Cerebellar cortex (tissue), 1 donor: Measurements from ENCODE around the gene TOMM40L.

Experiments
- DNase-seq: peaks from one replicate; pipeline ENCODE4 v3.0.0-alpha.2; 2015; ENCODE audit warnings: low spot score

Gene TOMM40L

DNA sequence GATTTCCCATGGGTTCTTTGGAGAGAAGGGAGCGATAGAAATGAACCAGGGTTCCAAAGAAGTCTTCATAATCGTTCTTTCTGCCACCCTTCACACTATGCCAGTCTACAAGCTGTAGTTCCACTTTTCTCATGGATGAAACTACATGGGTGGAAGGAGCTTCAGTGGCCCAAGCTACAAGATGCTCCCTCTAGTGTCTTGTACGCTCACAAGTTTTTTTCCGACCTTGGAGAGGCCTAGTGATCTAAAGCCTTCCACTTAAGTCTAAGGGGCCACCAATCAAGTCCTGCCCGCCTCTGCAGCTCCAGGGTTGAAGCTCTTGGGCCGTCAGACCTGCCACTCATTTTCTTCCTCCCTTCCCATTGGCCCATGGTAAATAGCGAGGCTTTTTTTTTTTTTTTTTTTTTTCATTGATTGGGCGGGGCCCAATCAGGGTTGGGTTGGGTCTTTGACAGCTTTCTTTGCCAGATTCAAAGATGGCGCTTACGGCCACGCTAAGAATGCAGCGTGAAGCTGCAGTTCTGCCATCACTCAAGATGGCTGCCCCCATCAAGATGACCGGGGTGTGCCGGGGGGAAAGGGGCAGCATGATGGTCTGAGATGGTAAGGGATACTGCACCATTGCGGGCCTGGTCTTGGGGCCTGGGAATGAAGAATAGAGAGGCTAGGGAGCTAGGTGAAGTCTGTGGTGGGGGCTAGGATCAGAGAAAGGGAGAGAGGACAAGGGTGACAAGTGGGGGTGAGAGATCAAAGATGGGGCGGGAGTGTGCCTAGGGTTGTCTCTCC lies at the start of gene TOMM40L:
Gene TOMM40L, plus strand, starts transcription at position 527 of the 786 bp plus-strand sequence. CDS start 430 bp downstream, outside the sequence.
- DNase-seq, result peak; percentile 100

DNA sequence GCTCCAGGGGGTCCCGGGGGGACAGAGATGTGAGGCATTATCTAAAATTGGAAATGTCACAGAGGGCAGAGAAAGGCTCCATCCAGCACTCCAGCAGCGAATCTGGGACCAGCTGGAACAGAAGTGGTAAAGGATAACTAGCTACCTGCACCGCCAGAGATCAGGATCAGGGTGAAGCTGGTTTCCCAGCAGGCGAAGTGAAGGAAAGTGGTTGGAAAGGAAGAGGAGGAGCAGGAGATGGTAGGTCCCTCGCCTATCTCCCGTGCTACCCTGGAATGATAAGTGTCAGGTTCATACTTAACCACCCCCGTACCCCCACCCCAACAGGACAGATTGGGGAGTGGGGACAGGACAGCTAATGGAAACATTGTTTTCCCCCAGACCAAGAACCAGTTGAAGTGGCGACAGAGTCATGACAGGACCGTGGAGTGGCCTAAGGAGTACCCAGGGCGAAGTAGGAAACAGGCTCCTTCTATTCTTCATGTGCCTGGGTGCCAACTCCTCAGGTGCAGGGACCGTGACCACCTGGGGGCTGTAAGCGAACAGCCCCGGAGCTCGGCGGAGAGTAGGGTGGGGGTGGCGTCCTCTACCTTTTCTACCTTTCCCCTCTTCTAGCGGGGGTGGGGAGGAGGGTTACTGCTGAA lies 49.3 kb upstream of the TOMM40L start:
- DNase-seq, result no peak

DNA sequence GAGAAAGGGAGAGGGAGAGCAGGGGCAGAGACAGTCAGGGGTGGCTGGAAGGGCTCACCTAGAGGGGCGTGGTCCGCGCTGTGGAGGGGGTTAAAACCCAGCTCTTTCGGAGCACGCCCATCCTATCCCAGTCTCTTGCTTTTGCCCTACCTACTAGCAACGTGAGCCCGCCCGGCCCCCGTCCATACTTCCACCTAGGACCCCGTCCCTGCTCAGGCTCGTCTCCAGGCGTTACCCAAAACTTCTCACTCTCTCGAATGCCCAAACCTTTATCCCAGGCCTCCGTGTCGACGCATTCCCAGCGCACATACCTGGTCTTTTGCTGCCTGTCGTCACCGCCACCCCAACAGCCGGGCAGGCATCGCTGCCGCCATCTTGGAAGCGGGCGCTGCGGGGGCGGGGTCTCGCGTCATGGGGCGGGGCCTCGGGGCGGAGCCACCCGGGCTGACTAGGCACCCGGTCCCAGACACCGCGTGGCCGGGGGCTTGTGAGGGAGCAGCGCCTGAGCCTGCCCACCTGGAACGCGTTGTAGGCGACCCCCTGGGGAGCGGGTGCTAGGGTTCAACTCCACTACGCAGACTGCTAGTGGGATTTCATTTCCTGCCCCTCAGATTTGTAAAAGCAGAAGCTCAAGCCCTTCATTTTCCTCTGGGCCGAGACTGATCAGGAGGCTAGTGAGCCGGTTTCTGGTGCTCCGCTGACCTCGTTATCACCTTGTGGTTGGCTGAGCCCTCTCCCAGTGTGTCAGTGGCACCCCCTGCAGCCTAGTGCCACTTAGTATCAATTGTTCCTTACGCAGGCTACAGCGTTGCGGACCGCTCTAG lies 48.5 kb upstream of the TOMM40L start, which contains the start of gene B4GALT3:
Gene B4GALT3, minus strand, starts transcription at position 396 of the 824 bp plus-strand sequence. CDS start 1,447 bp downstream, outside the sequence.
- peak; percentile 84 for DNase-seq

DNA sequence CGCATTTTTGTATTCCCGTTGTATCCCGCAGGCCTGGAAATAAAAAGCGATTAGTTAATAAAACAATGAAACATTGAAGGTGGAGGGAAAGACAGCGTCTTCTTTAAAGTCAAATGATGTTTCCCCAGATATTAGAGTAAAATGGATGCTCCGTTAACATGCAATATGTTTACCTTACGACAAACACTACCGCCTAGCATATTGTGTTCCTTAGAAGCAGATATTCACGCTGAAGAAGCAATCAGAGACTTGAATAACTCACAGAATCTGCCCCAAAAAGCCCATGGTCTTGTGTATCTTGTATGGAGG lies 48.0 kb upstream of the TOMM40L start:
- DNase-seq, result no peak

DNA sequence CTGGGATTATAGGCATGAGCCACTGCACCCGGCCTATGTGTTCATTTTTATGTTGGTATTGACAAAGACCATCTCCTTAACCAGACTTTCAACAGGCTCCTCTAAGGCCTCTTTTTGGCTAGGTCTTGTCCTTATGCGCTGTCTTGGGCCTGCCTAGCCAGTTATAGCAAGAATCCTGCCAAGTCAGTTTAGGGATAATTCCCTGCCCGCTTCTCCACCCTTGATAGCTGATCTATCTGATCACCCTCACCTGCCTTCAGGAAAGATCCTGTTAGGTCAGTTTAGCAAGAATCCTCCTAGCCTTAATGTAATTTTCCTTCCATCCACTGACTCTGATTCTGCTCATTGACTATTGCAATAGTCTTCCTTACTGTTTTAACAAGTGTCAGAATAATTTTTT lies 46.2 kb upstream of the TOMM40L start:
- DNase-seq, result no peak

DNA sequence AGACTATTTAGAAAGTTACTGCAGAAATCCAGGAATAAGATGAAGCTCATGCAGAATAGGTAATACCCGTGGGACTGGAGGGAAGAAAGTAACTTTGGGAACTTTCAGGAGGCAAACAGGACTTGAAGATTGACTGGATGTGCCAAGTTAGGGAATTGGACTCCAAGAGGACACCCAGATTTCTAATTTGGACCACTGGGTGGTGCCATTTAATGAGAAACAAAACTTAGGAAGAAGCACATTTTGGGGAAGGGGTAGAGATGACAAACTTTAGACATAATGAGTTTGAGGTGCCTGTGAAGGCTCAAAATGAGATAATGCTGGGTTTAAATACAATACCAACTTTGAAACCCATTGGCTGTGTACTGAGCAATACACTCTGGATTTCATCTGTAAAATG lies 45.2 kb upstream of the TOMM40L start:
- DNase-seq, result peak; percentile 28

DNA sequence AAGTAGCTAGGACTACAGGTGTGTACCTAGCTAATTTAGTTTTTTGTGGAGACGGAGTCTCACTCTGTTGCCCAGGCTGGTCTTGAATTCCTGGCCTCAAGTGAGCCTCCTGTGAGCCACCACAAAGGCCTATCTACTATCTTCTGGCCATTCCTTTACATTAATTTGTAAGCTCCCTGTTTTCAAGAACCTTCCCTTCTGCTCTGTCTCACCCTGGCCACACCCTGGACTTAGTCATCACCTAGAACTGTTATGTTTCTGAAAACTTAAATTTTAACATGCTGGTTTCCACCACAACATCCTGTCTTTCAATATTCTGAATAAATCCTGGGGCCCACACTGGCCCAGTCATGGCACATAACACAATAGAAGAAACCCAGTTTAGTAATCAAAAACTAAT lies 43.6 kb upstream of the TOMM40L start:
- DNase-seq, result no peak

DNA sequence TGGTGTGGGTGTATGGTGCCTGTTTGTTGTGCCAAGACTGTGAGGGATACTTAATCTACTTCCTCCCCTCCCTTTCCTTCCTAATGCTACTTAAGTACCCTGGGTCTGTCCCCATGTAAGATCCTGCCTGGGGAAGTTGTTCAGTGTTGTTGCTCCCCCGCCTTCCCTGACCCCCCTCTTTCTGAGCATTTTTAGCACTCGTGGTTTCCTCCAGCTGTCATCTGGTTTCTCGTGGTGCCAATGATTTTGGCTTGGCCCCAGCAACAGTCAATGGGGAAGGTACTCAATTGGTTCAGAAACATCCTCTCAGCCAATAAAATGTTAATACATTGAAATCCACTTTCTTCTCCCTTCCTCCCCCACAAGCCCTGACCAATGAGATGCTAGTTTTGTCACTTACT lies 40.6 kb upstream of the TOMM40L start:
- peak; percentile 64 for DNase-seq

DNA sequence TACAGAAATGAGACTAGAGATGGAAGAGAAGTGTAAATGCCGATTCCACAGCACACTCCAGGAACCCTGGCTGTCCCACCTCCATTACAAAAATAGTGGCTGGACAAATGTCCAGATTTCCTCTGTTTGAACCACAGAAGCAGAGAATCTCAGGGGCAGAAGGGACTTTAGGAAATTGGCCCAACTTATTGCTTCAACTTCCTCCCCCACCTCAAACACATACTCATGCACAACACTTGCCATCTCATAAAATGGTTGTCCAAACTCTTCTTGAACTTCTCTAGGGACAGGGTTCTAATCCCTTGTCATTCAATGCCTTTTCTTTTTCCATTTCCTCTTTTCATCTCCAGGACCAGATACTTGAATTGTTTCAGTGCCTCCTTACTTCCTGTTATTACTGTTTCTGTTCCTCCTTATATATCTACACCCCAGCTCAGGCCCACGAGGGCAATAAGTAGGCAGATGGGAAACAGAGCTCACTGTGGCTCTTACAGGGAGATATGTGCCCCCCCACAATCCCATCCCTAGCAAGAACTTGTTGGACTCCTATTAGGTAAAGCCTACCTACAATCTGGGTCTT lies 40.0 kb upstream of the TOMM40L start:
- DNase-seq, result no peak

DNA sequence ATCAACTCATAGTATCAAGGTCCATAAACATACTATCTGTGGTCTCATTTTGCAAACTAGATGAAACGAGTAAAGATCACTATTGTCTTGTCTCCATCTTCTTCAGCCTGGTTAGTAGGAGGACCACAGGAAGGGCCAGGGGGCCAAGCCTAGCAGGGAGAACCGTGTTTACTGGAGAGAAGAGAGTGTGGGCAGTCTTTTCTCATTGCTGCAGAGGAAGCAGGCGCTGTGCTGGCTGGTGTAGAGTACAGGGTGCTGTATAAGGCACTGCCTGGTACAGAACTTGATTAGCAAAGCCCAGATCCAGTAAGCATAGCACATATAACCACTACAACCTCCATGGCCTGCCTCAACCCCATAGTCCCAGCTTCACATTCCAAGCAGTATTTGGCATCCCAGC lies 38.5 kb upstream of the TOMM40L start:
- DNase-seq, result no peak

DNA sequence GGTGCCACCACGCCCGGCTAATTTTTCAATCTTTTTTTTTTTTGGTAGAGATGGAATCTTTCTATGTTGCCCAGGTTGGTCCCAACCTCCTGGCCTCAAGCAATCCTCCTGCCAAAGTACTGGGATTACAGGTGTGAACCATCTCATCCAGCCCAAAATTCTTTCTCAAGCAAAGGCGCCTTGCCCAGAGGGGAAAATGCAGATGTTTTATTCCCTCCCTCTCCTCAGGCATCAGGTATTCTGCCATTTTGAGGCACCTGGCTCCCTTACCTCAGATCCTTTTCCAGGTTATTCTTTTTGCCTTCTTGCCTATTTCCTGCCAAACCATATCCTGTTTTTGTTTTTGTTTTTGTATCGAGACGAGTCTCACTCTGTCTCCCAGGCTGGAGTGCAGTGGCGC lies 37.5 kb upstream of the TOMM40L start:
- DNase-seq, result no peak

DNA sequence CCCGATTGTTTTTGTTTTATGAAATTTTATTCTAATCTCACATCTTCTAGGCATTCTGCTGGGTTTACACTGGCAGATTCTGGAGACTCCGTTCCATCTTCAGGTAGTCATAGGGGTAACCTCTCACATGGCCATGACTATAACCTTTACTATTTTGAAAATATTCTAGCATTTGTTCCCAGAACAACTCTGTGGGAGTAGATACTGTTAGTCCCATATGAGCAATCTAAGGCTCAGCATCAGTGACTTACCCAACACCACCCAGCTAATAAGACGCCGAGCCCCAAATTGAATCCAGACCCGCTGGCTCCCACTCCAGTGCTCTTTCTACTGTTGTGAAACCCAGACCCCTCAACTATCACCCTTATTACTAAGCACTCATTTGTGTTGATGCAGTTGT lies 36.8 kb upstream of the TOMM40L start:
- DNase-seq, result no peak

DNA sequence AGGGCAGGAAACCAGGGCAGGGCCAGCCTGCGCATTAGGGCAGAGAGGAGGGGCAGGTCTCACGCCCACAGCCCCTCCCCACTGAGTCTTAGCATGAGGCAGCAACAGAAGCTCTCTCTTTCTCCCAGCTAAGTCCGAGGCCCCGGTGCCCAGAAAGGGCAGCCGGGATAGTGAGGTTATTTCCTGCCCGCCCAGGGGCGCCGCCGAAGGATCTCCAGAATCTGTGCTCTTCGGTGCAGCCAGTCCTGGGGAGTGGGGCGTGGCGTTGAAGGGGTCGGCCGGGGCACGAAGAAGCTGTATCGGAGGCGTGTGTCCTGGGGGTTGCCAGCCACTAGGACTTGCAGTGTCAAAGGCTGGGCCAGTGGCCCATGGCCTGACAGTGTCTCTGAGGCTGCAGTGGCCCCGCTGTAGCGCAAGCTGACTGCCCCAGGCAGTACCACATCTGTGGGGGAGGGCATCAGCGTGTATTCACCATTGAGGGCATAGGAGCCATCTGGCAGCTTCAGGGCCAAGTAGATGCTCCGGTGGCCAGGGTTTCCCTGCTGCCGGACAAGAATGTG lies 34.8 kb upstream of the TOMM40L start:
- DNase-seq, result no peak

DNA sequence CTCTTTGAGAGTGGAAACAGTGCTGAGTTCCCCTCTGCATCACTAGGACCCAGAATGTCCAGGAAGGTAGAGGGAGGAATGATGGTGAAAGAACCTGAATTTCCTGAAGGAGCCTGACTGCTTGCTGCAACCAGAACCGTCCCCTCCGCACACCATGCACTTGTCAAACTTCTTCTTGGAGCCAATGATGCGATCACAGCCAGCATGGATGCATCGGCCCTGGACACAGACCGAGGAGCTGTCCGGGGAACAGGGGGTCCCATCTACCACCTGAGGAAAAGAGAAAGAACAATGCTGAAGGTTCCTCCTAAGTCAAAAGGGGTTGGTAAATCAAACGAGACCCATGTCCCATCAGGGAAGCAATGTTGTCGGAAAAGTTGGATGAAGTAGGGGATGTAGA lies 33.9 kb upstream of the TOMM40L start:
- no peak for DNase-seq

DNA sequence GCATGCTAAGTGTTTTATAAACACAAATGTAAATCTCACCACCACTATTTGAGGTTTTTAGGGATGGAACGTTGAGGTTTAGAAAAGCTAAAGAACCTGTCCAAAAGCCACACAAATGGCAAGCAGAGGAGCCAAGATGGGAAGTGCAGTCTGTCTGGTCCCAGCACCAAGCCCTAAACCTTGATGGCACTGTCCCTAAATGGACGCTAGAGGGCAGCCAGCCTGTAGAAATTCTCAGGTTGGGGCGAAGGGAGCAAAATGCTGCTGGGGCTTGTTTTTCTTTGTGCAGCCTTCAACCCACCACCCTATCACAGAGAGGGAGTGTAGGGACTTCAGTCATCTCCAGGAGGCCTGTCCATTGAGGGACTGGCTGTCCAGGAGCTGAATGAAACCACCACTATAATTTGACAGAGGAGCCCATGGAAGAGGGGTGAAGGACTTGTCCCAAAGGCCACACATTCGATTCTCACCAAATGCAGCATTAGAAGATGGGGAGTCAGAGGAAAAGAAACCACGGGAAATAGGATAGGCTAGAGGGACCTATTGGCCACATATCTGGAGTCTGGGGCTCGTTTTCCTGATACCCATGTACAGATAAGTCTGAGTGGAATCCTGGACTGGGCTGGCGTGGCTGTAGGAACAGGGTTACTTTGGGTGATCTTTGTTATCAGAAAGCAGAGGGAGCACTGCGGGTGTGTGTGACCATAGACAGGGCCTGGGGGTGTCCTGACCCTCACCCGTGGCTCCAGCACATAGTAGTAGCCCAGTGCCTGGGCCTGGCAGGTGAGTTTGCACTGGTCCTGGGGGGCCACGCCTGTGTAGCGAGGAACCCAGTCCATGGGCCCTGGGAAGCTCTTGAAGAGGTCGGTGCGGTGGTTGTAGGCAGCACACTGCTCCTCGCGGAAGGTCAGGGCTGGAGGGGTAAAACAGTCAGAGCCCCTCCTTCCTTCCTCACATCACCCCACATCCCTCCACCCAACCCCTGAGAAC lies 33.1 kb upstream of the TOMM40L start:
- peak; percentile 78 for DNase-seq

DNA sequence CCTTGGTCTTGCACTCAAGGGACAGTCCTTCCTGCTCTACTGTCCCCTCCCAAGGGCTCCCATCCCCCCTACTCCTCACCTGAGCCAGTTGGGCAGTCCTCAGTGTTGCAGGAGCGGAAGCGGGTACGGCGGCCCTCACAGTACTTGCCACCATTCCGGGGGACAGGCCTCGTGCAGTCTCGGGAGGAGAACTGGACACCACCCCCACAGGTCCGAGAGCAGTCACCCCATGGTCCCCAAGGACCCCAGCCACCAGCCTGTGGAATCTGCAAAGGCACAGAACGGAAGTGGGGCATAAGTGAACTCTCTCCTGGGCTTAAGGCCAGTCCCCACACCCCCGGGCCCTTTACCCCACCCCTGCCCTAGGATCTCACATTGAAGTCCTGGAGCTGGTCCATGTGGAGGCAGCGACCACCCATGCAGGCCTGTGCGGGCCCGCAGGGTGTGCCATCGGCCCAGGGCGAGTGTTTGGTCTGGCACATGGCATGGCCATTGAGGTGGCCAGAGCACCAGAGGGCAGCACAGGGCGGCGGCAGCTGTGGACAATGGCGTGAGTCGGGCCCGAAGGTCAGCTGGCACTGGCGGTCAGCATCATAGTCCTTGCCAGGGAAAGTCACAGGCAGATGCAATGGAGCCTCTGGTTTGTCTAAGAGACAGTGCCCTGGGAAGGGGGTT lies 32.2 kb upstream of the TOMM40L start:
- DNase-seq, result no peak

DNA sequence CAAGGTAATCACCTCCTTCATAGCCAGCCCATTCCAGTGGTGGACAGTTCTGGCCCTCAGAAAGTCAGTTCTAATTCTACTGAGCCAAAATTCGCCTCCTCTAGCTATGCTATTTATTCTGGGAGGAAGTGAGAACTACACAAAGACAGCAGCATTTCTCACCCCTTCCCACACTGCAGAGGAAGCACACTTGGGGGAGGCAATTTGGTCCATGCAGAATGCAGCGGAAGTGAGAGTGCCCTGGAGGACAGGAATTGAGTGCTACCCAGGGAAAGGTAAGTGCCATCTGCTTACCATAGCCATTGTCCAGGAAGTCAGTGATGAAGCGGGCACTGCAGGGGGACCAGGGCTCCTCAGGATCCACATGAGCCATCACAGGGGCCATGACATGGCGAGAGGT lies 30.7 kb upstream of the TOMM40L start:
- DNase-seq, result no peak

DNA sequence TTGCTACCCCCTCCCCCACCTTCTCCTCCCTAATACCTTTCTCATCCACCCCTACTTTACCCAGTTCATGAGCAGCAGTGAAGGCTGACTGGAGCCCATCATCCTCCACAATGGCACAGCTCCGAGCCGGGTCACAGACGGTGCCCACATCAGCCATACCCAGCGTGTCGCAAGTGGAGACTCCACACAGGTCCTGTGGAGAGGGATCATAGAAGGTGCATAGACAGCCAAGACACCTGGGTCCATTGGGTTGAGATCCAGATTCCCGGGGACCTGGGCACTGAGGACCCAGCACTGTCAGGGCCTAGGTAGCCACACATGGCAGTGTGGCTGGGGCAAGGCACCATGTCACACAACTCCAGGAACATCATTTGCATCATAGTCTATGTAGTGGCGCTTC lies 29.7 kb upstream of the TOMM40L start:
- DNase-seq, result no peak

DNA sequence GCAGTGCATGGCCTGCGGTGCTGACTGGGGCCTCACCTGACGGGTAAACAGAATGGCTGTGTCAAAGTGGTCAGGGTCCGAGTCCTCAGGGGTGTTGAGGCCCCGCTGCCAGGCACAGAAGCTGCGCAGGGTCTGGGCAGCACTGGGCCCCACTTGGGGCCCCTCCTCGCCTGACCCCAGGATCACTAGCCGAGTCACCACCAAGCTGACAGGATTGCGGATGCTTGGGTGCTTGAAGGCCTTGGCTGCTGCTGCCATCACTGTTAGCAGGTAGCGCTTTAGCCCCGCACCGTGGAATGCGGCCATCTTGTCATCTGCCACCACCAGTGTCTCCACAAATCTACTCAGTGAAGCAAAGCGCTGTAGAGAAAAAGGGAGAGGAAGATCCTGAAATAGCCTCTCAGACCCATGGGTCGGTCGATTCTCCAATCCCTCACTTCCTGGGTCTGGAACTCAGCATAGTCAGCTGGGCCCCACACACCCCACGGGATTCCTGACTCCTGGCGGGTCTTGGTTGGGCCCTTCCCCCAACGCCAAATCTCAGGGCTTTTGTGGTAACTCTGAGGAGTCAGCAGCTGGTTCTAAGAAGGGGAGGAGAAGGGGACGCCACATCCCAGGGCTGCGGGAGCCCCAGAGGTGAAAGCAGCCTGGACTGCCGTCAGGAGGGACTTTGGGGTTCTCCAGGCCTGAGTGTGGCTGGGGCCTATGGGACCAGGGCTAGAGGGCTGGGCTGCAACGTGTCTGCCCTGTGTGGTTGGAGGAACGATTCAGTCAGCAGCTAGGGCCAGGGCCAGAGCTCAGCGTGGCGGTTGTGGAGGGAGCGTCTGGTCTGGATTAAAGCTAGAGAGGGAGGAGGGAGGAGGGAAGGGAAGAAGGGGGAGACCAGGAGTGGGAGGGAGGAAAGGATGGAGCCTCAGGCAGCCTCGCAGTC lies 29.1 kb upstream of the TOMM40L start:
- no peak for DNase-seq
